WERI-Rb-1 (cell line): ENCODE measurements around the gene MMP15.

Experiments
- DNase-seq: peaks from one replicate; pipeline ENCODE4 v3.0.0-alpha.2; 2020
- H3K27ac ChIP-seq: fragments of 250-450 bp; sonication (Bioruptor Pico); 2 replicates; pipeline ENCODE4 v1.5.1; 2020; ENCODE audit warnings: mild to moderate bottlenecking, moderate library complexity
- H3K27me3 ChIP-seq: fragments of 250-450 bp; sonication (Bioruptor Pico); 2 replicates; pipeline ENCODE4 v1.5.1; 2021; ENCODE audit warnings: mild to moderate bottlenecking, low read depth, moderate library complexity; ENCODE audit not compliant: insufficient read depth, severe bottlenecking
- H3K36me3 ChIP-seq: fragments of 250-450 bp; sonication (Bioruptor Pico); 2 replicates; pipeline ENCODE4 v1.5.1; 2020; ENCODE audit warnings: mild to moderate bottlenecking, moderate library complexity
- H3K4me3 ChIP-seq: 2 replicates; pipeline ENCODE4 v1.5.1; 2011; ENCODE audit warnings: low read depth, mild to moderate bottlenecking, control low read depth, low read length
- H3K9me3 ChIP-seq: fragments of 250-450 bp; sonication (Bioruptor Pico); 2 replicates; pipeline ENCODE4 v1.5.1; 2021; ENCODE audit warnings: mild to moderate bottlenecking, moderate library complexity; ENCODE audit not compliant: severe bottlenecking
- CTCF ChIP-seq: IDR thresholded peaks from 2 replicates; pipeline ENCODE4 v1.5.1; 2011; ENCODE audit warnings: low read depth, mild to moderate bottlenecking, control low read depth, inconsistent platforms, low read length

The MMP15 gene

DNA sequence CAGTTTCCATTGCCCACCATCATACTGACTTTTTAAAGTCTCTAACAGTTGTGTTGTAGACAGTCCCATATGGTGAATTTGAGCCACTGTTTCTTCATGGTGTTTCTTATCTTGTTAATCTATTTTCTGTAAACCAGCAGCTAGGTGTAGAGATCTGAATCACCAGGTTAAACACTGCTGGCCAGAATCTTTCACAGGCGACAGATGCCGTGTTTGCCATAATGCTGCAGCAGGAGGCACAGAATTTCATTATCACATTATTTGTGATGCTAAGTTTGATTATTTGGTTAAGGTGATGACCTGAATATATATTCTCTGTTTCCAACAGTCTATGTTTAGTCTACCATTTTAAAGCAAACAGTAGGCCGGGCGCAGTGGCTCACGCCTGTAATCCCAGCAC lies 43.2 kb upstream of the MMP15 start:
- no peak for DNase-seq
- no peaks in the 10 kb centered on the region for H3K9me3 ChIP-seq
- TF ChIP-seq CTCF: no peak
- no peaks in the 10 kb centered on the region for H3K36me3 ChIP-seq
- H3K27me3 ChIP-seq: no peaks in the 10 kb centered on the region
- no peak overlapping the region for H3K4me3 ChIP-seq
- no peak overlapping the region for H3K27ac ChIP-seq

DNA sequence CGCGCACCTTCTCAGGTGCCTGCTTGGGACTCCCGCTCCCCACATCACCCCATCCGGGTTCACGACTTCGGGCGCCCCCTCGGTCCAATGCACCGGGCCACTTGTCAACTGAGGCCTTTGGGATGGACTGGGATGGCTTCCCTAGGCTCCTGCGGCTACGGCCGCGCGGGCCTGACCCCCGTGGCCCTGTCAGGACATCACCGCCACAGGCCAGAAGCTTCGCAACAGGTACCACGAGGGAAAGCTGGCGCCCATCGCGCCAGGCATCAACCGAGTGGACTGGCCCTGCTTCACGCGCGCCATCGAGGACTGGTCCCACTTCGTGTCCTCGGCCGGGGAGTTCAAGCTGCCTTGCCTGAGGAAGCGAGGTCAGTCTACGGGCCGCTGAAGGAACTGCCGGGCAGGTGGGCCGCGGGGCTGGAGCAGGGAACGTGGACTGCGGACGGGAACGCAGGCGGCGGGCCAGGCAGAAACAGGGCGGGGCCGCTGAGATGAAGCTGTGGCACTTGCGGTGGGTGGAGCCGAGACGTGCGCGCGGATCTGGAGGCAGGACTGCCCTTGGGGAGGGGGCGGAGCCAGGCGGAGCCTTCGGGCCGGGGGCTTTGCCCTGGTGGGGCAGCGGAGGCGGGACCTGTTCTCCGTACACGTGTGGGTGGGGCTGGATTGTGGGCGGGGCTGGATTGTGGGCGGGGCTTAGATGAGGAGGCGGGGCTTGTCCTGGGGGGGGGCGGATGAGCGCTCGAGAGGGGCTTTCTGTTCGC lies 40.9 kb upstream of the MMP15 start:
- Histone ChIP-seq H3K4me3 (no peak overlapping the region), H3K9me3 (no peaks in the 10 kb centered on the region), H3K27me3 (no peaks in the 10 kb centered on the region), H3K36me3 (no peaks in the 10 kb centered on the region), H3K27ac (no peak overlapping the region)
- DNase-seq: no peak
- no peak for TF ChIP-seq CTCF

DNA sequence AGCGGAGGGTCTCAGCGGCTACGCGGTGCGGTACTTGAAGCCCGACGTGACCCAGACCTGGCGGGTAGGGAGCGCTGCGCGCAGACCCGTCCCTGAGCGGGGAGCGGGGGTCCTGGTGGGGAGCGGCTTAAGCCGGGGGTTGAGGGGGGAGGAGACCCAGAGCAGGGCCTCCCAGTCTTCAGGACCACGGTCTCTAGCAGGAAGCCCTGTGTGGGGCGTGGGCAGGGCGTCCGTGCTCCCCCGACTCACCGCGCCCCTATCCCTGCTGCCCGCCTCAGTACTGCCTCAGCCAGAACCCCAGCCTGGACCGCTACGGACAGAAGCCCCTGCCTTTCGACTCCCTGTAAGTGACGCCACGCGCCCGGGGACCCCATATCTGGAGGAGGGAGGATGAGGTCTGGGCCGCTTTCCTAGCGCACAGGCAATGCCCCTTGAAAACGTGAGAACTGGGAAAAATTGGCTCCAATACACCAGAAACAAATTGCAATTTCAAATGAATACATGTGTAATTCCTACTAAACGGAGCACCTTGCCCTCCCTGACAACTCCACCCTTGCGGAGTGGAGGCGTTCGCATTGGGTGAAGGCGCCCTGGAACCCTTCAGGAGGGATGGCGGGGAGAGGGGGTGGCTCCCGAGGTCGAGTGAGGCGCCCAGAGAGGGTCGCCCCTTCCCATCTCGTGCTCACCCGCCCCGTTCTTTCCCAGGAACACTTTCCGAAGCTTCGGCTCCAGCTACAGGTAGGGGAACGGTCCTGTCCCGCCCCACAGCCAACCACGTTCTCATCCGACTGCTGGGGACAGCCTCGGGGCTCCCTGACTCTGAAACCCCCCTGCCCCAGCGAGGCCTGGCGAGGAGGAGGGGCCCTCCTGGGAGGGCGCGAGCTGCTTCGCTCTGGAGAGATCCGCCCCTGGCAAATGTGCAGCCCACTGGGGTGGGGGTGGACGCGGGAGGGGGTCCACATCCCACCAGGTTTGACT lies 40.1 kb upstream of the MMP15 start:
- Histone ChIP-seq H3K36me3 (no peaks in the 10 kb centered on the region), H3K4me3 (no peak overlapping the region)

DNA sequence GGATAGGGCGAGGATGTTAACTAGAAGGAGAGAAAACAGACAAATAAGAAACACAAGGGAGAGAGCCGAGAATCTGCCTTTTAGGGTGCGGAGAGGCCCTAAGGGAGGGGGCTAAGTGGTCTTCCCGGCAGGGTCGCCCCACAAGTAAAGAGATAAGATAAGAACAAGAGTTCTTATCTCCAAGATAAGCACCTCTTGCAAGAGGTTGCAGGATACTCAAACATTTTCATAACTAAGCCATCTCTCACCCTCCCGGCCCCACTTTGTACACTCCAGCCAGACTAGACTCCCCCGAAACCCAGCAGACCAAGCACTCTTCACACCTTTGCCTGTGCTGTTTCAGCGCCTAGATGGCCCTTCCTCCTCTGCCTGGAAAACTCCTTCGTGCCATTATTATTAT lies 39.4 kb upstream of the MMP15 start:
- no peaks in the 10 kb centered on the region for H3K36me3 ChIP-seq
- no peak overlapping the region for H3K4me3 ChIP-seq
- no peaks in the 10 kb centered on the region for H3K27me3 ChIP-seq

More for the DNA sequence above, 40.1 kb upstream of the MMP15 start:
- no peak for DNase-seq
- no peak for TF ChIP-seq CTCF
- Histone ChIP-seq H3K9me3 (no peaks in the 10 kb centered on the region), H3K27me3 (no peaks in the 10 kb centered on the region), H3K27ac (no peak overlapping the region)

More for the DNA sequence above, 39.4 kb upstream of the MMP15 start:
- no peak for DNase-seq
- Histone ChIP-seq H3K27ac (no peak overlapping the region), H3K9me3 (no peaks in the 10 kb centered on the region)
- TF ChIP-seq CTCF: no peak
